ENCODE data around the gene HHAT.

HHAT gene

GRCh38 chr1:210464519-210465039 is 135.9 kb downstream of the HHAT start:
- no peak for TF ChIP-seq CTCF (IDR thresholded peaks at IDR 0.05; ENCODE audit: insufficient read depth, missing control alignments)
- DNase-seq (ENCODE audit: insufficient read length, low spot score) (no peak), FAIRE-seq (peak; percentile 25)

GRCh38 chr1:210465150-210465549 is 136.4 kb downstream of the HHAT start:
- no peak for TF ChIP-seq CTCF (IDR thresholded peaks at IDR 0.05; ENCODE audit: insufficient read depth, missing control alignments)
- no peak for DNase-seq (ENCODE audit: insufficient read length, low spot score)
- peak; percentile 21 for FAIRE-seq

- DNase-seq (ENCODE audit: insufficient read length, low spot score) (no peak), FAIRE-seq (no peak)
- no peak for TF ChIP-seq CTCF (IDR thresholded peaks at IDR 0.05; ENCODE audit: insufficient read depth, missing control alignments)
Measured at GRCh38 chr1:210467440-210468043, 138.8 kb downstream of the HHAT start.

GRCh38 chr1:210469441-210469840 is 140.7 kb downstream of the HHAT start:
- FAIRE-seq (no peak), DNase-seq (ENCODE audit: insufficient read length, low spot score) (no peak)
- no peak for TF ChIP-seq CTCF (IDR thresholded peaks at IDR 0.05; ENCODE audit: insufficient read depth, missing control alignments)

GRCh38 chr1:210475321-210475720 is 146.6 kb downstream of the HHAT start:
- no peak for DNase-seq (ENCODE audit: insufficient read length, low spot score)
- no peak for TF ChIP-seq CTCF (IDR thresholded peaks at IDR 0.05; ENCODE audit: insufficient read depth, missing control alignments)
- FAIRE-seq = no peak

GRCh38 chr1:210475806-210476205 is 147.1 kb downstream of the HHAT start:
- TF ChIP-seq CTCF (IDR thresholded peaks at IDR 0.05; ENCODE audit: insufficient read depth, missing control alignments) = no peak
- peak; percentile 99 for FAIRE-seq
- DNase-seq (ENCODE audit: insufficient read length, low spot score) = peak; percentile 57

GRCh38 chr1:210476730-210477129 is 148.0 kb downstream of the HHAT start:
- DNase-seq (ENCODE audit: insufficient read length, low spot score) (no peak), FAIRE-seq (no peak)
- TF ChIP-seq CTCF (IDR thresholded peaks at IDR 0.05; ENCODE audit: insufficient read depth, missing control alignments) = no peak

Measured in D721Med (cell line).